ENCODE measurements around the gene ALG12. TPM values are rescaled to one million over a fixed set of nuclear protein-coding genes. Genes with fewer than 3 reads are reported as not detected.

ALG12 gene
- total RNA-seq, 1 experiment from 2014 or later = 16.6 TPM

DNA sequence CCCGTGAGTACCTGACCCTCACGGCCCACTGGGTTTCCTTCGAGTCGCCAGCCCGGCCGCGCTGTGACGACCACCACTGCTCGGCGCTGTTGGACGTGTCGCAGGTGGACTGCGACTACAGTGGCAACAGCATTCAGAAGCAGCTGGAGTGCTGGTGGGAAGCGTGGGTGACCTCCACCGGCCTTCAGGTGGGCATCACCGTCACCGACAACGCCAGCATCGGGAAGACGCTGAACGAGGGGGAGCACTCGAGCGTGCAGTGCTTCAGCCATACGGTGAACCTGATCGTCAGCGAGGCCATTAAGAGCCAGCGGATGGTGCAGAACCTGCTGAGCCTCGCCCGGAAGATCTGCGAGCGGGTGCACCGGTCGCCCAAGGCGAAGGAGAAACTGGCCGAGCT is 32.4 kb downstream of the ALG12 start:
- no peaks in the 10 kb centered on the region for H3K9me2 ChIP-seq (ENCODE audit: insufficient read depth)
- H3K9me3 ChIP-seq (ENCODE audit: control insufficient read depth in 1 of 2, insufficient read depth in 1 of 2, low read depth in 1 of 2, low read length in 2 of 2) = peaks cover 0 to 12% of the 10 kb centered on the region in 2 experiments; a peak in 3 of 4 replicates
- peaks cover 59% of the 10 kb centered on the region for H3K79me2 ChIP-seq (ENCODE audit: insufficient read depth, low read length)
- ATAC-seq (no peak), DNase-seq (ENCODE audit: low read depth, low spot score) (no peak)
- no peak overlapping the region for H2AFZ ChIP-seq (ENCODE audit: low read depth, low read length, poor library complexity, severe bottlenecking)
- no peaks in the 10 kb centered on the region for H3K4me1 ChIP-seq (ENCODE audit: control insufficient read depth in 1 of 2, insufficient read depth in 2 of 2, low read length in 2 of 2)
- TF ChIP-seq EGR1 (IDR thresholded peaks at IDR 0.05; ENCODE audit: low read depth) = no peak
- no peak for TF ChIP-seq MAX (IDR thresholded peaks at IDR 0.05)
- no peak for TF ChIP-seq ELF1 (IDR thresholded peaks at IDR 0.05; ENCODE audit: borderline replicate concordance, low read depth)
- TF ChIP-seq TCF7L2 (IDR thresholded peaks at IDR 0.05; ENCODE audit: borderline replicate concordance, extremely low read depth, insufficient read depth, insufficient read length) = no peak
- no peak for TF ChIP-seq YY1 (IDR thresholded peaks at IDR 0.05; ENCODE audit: extremely low read depth, insufficient replicate concordance, low read depth, low read length)
- CTCF ChIA-PET = no interaction called here
- no peak overlapping the region for H3K9ac ChIP-seq (ENCODE audit: low read length)
- RAD21 ChIA-PET (ENCODE audit: low non-redundant PET in 1 of 2, low total read pairs in 2 of 2, uncharacterized antibody in 2 of 2, unreplicated experiment in 2 of 2) = no interaction called here
- POLR2A ChIA-PET = no interaction called here
- H3K36me3 ChIP-seq (ENCODE audit: control insufficient read depth in 1 of 2, insufficient read depth in 2 of 2, low read length in 2 of 2) = peaks cover 18 to 57% of the 10 kb centered on the region in 2 experiments
- intact Hi-C loops (cut with micrococcal nuclease) = no loop called here
- H4K20me1 ChIP-seq (ENCODE audit: insufficient read depth) = no peaks in the 10 kb centered on the region
- H3K27ac ChIP-seq (ENCODE audit: low read depth, low read length) = no peak overlapping the region
- no TSS peak for BruUV-seq (replicated peaks)
- no peaks in the 10 kb centered on the region for H3K27me3 ChIP-seq (ENCODE audit: insufficient read depth, low read length)
- H3K4me2 ChIP-seq (ENCODE audit: low read length) = no peak overlapping the region
- H3K4me3 ChIP-seq (replicated peaks in 1 of 2; ENCODE audit: low read depth in 1 of 2, low read length in 2 of 2) = no peak overlapping the region

DNA sequence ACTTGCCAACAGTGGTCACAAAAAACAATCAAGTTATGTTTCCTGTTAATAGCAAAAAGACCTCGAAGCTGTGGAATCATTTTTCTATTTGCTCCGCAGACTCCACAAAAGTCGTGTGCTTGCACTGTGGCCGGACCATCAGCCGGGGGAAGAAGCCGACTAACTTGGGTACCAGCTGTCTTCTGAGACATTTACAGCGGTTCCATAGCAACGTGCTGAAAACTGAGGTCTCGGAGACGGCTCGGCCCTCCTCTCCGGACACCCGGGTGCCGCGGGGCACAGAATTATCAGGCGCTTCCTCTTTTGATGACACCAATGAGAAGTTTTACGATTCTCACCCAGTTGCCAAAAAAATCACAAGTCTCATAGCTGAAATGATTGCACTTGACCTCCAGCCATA is 33.0 kb downstream of the ALG12 start:
- Histone ChIP-seq H3K4me2 (ENCODE audit: low read length) (no peak overlapping the region), H3K9me3 (ENCODE audit: control insufficient read depth in 1 of 2, insufficient read depth in 1 of 2, low read depth in 1 of 2, low read length in 2 of 2) (peaks cover 0 to 12% of the 10 kb centered on the region in 2 experiments; a peak in 3 of 4 replicates), H3K79me2 (ENCODE audit: insufficient read depth, low read length) (peaks cover 65% of the 10 kb centered on the region), H3K4me3 (replicated peaks in 1 of 2; ENCODE audit: low read depth in 1 of 2, low read length in 2 of 2) (no peak overlapping the region), H4K20me1 (ENCODE audit: insufficient read depth) (no peaks in the 10 kb centered on the region), H3K9me2 (ENCODE audit: insufficient read depth) (no peaks in the 10 kb centered on the region), H3K36me3 (ENCODE audit: control insufficient read depth in 1 of 2, insufficient read depth in 2 of 2, low read length in 2 of 2) (peaks cover 18 to 57% of the 10 kb centered on the region in 2 experiments), H3K27me3 (ENCODE audit: insufficient read depth, low read length) (no peaks in the 10 kb centered on the region), H3K27ac (ENCODE audit: low read depth, low read length) (no peak overlapping the region), H3K9ac (ENCODE audit: low read length) (no peak overlapping the region), H3K4me1 (ENCODE audit: control insufficient read depth in 1 of 2, insufficient read depth in 2 of 2, low read length in 2 of 2) (no peaks in the 10 kb centered on the region), H2AFZ (ENCODE audit: low read depth, low read length, poor library complexity, severe bottlenecking) (no peak overlapping the region)
- RAD21 ChIA-PET (ENCODE audit: low non-redundant PET in 1 of 2, low total read pairs in 2 of 2, uncharacterized antibody in 2 of 2, unreplicated experiment in 2 of 2) = no interaction called here
- POLR2A ChIA-PET = no interaction called here
- BruUV-seq (replicated peaks) = no TSS peak
- intact Hi-C loops (cut with micrococcal nuclease) = no loop called here
- CTCF ChIA-PET = no interaction called here
- ATAC-seq (no peak), DNase-seq (ENCODE audit: low read depth, low spot score) (no peak)
- TF ChIP-seq ZFX (IDR thresholded peaks at IDR 0.05) = no peak
- no peak for TF ChIP-seq POLR2AphosphoS5 (IDR thresholded peaks at IDR 0.05; ENCODE audit: low read depth, low read length)
- TF ChIP-seq EGR1 (IDR thresholded peaks at IDR 0.05; ENCODE audit: low read depth) = no peak
- no peak for TF ChIP-seq SIN3A (IDR thresholded peaks at IDR 0.05; ENCODE audit: low read depth)
- no peak for TF ChIP-seq ZNF274 (IDR thresholded peaks at IDR 0.05; ENCODE audit: low read depth, low read length)
- no peak for TF ChIP-seq TCF7L2 (IDR thresholded peaks at IDR 0.05; ENCODE audit: borderline replicate concordance, extremely low read depth, insufficient read depth, insufficient read length)
- TF ChIP-seq, protein P1, sequence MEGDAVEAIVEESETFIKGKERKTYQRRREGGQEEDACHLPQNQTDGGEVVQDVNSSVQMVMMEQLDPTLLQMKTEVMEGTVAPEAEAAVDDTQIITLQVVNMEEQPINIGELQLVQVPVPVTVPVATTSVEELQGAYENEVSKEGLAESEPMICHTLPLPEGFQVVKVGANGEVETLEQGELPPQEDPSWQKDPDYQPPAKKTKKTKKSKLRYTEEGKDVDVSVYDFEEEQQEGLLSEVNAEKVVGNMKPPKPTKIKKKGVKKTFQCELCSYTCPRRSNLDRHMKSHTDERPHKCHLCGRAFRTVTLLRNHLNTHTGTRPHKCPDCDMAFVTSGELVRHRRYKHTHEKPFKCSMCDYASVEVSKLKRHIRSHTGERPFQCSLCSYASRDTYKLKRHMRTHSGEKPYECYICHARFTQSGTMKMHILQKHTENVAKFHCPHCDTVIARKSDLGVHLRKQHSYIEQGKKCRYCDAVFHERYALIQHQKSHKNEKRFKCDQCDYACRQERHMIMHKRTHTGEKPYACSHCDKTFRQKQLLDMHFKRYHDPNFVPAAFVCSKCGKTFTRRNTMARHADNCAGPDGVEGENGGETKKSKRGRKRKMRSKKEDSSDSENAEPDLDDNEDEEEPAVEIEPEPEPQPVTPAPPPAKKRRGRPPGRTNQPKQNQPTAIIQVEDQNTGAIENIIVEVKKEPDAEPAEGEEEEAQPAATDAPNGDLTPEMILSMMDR (IDR thresholded peaks at IDR 0.05 in 2 of 3, conservative IDR thresholded peaks at IDR 0.05 in 1 of 3; ENCODE audit: borderline replicate concordance in 1 of 3, insufficient read depth in 1 of 3, low read depth in 2 of 3, low read length in 2 of 3) = no peak
- TF ChIP-seq ATF3 (IDR thresholded peaks at IDR 0.05) = no peak
- TF ChIP-seq SRF (IDR thresholded peaks at IDR 0.05; ENCODE audit: low read depth) = no peak
- no peak for TF ChIP-seq SP1 (IDR thresholded peaks at IDR 0.05; ENCODE audit: low read depth)
- TF ChIP-seq FOSL1 (IDR thresholded peaks at IDR 0.05; ENCODE audit: low read depth) = no peak
- TF ChIP-seq CBX3 (IDR thresholded peaks at IDR 0.05; ENCODE audit: low read depth) = no peak
- no peak for TF ChIP-seq YY1 (IDR thresholded peaks at IDR 0.05; ENCODE audit: extremely low read depth, insufficient replicate concordance, low read depth, low read length)
- TF ChIP-seq JUND (IDR thresholded peaks at IDR 0.05) = no peak
- TF ChIP-seq CEBPB (IDR thresholded peaks at IDR 0.05; ENCODE audit: low read depth) = no peak
